SJCRH30 (cell line): ENCODE results near the gene FNIP2. TPM values are rescaled to one million over a fixed set of nuclear protein-coding genes. Genes with fewer than 3 reads are reported as not detected.
A peak's percentile ranks its signal among the peaks of the same experiment; 100 is the strongest.
"Not testable (repeated sequence)": the region's sequence is repeated elsewhere in the genome, so short reads cannot be mapped to it uniquely, and the experiment has no call there.

ENCODE experiments used
- DNase-seq, 2 experiments: peaks; one replicate each; pipeline ENCODE4 v3.0.0-alpha.2; 2015 to 2020
- H3K27ac ChIP-seq: fragments of 250-450 bp; sonication (Bioruptor Pico); 2 replicates; pipeline ENCODE4 v1.5.1; 2020; ENCODE audit warnings: mild to moderate bottlenecking, moderate library complexity
- H3K27me3 ChIP-seq: fragments of 250-450 bp; sonication (Bioruptor Pico); 2 replicates; pipeline ENCODE4 v1.5.1; 2020; ENCODE audit warnings: mild to moderate bottlenecking, moderate library complexity
- H3K36me3 ChIP-seq: fragments of 250-450 bp; sonication (Bioruptor Pico); 2 replicates; pipeline ENCODE4 v1.5.1; 2020; ENCODE audit warnings: mild to moderate bottlenecking, moderate library complexity
- H3K4me1 ChIP-seq: fragments of 250-450 bp; sonication (Bioruptor Pico); 2 replicates; pipeline ENCODE4 v1.5.1; 2020; ENCODE audit warnings: mild to moderate bottlenecking, moderate library complexity
- H3K4me3 ChIP-seq: fragments of 250-450 bp; sonication (Bioruptor Pico); 2 replicates; pipeline ENCODE4 v1.5.1; 2020; ENCODE audit warnings: mild to moderate bottlenecking, moderate library complexity
- H3K9me3 ChIP-seq: fragments of 250-450 bp; sonication (Bioruptor Pico); replicated peaks from 2 replicates; pipeline ENCODE4 v1.5.1; 2020; ENCODE audit warnings: mild to moderate bottlenecking, moderate library complexity
- total RNA-seq: library from RNA; depleted of rRNA; stranded (reverse); fragments of >200 nt; shearing (Covaris generic); gene quantifications from 2 replicates; pipeline ENCODE4 v1.2.3, GENCODE V29; 2014

FNIP2 gene
- total RNA-seq, 1 experiment from 2014 or later: 18.4 TPM

DNA sequence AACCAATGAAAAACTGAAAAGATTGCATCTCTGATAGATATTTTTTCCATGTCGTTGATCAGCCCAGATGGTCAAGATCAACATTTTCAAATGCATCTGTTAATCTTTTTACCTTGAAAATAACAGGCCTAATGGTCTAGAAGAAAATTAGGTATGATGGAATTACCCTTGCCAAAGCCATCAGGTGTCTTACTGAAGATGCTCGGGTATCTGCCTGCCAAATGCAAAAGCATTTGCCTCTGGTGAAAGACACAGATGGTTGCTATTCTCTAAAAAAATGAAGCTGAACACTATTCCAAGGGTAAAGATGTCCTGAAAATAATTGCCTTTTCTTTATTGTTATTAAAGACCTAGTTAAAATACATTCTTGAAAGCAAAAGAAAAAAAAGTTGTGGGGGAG lies 126.0 kb downstream of the FNIP2 start:
- Histone ChIP-seq H3K36me3 (no peaks in the 10 kb centered on the region), H3K27ac (no peak overlapping the region), H3K27me3 (no peaks in the 10 kb centered on the region), H3K4me3 (no peak overlapping the region), H3K9me3 (no peaks in the 10 kb centered on the region), H3K4me1 (no peaks in the 10 kb centered on the region)
- DNase-seq: no peak

DNA sequence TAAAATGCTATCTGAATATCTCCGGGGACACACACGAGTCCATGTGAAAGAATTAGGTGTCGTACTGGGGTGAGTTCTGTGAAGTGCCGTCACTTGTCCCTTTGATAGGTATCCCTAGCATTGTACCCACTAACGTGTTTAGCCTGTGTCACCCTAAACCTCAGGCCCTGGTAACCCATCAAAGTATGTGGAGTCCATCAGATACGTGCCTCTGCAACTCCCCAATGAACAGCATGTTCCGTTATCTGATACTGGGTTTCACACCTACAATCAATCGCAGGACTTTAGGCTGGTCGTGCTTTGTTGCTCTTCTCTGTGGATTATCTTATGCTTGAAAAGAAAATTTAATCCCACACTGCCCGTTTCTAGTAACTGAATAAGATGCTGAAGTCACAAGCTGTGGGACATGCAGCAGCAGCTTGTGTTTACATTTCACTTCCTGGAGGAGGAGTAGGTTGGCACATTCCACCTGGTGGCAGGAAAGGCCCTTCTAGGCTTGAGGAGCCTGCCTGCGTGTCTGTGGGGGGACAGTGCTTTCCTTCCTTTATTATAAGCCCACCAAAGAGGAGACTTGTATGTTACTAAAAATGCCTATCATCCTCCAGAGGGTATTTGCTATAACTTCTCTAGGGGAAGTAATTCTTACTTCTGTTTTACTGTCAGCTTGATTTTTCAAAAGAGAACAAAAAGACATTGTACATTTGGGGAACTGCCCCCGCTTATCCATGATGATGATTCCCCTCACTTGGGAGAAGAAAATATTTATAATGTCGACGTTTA lies 127.2 kb downstream of the FNIP2 start:
- no peak overlapping the region for H3K27ac ChIP-seq
- no peaks in the 10 kb centered on the region for H3K36me3 ChIP-seq
- no peak overlapping the region for H3K4me3 ChIP-seq
- H3K9me3 ChIP-seq: no peaks in the 10 kb centered on the region
- no peaks in the 10 kb centered on the region for H3K27me3 ChIP-seq
- no peak for DNase-seq
- H3K4me1 ChIP-seq: no peaks in the 10 kb centered on the region

DNA sequence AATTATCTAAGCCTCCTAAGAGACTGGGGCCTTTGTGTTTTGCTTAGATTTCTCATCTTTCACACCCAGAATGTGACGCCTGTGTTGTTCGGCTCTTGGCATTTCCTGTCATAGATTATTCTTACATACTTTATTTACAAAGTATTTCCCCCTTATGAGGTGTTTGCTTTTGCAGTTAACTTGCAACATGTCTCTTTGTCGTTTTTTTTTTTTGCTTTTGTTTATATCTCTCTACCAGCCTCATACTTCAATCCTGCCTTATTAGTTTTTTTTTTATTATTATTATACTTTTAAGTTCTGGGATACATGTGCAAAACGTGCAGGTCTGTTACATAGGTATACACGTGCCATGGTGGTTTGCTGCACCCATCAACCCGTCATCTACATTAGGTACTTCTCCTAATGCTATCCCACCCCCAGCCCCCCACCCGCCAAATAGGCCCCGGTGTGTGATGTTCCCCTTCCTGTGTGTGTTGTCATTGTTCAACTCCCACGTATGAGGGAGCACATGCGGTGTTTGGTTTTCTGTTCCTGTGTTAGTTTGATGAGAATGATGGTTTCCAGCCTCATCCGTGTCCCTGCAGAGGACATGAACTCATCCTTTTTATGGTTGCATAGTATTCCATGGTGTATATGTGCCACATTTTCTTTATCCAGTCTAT lies 127.9 kb downstream of the FNIP2 start:
- H3K4me3 ChIP-seq, H3K9me3 ChIP-seq, H3K36me3 ChIP-seq, H3K27ac ChIP-seq, H3K27me3 ChIP-seq, DNase-seq, H3K4me1 ChIP-seq: not testable (repeated sequence)

DNA sequence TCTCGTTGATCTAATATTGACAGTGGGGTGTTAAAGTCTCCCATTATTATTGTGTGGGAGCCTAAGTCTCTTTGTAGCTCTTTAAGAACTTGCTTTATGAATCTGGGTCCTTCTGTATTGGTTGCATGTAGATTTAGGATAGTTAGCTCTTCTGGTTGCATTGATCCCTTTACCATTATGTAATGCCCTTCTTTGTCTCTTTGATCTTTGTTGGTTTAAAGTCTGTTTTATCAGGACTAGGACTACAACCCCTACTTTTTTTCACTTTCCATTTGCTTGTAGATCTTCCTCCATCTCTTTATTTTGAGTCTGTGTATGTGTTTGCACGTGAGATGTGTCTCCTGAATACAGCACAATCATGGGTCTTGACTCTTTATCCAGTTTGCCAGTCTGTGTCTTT lies 131.6 kb downstream of the FNIP2 start:
- H3K9me3 ChIP-seq: not testable (repeated sequence)

DNA sequence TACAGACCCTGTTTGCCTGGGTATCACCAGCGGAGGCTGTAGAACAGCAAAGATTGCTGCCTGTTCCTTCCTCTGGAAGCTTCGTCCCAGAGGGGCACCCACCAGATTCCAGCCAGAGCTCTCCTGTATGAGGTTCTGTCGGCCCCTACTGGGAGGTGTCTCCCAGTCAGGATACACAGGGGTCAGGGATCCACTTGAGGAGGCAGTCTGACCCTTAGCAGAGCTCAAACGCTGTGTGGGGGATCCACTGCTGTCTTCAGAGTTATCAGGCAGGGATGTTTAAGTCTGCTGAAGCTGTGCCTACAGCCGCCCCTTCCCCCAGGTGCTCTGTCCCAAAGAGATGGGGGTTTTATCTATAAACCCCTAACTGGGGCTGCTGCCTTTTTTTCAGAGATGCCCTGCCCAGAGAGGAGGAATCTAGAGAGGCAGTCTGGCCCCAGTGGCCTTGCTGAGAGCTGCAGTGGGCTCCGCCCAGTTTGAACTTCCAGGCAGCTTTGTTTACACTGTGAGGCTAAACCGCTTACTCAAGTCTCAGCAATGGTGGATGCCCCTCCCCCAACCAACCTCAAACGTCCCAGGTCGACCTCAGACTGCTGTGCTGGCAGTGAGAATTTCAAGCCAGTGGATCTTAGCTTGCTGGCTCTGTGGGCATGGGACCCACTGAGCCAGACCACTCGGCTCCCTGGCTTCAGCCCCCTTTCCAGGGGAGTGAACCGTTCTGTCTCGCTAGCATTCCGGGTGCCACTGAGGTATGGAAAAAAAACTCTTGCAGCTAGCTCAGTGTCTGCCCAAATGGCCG lies 133.7 kb downstream of the FNIP2 start:
- H3K4me3 ChIP-seq, H3K36me3 ChIP-seq, H3K4me1 ChIP-seq, H3K27me3 ChIP-seq, H3K27ac ChIP-seq, H3K9me3 ChIP-seq: not testable (repeated sequence)
- peak in 1 of 2 experiments; percentile 1 for DNase-seq

More for the DNA sequence above, 131.6 kb downstream of the FNIP2 start:
- H3K27ac ChIP-seq, H3K4me1 ChIP-seq, H3K36me3 ChIP-seq, DNase-seq, H3K27me3 ChIP-seq, H3K4me3 ChIP-seq: not testable (repeated sequence)

DNA sequence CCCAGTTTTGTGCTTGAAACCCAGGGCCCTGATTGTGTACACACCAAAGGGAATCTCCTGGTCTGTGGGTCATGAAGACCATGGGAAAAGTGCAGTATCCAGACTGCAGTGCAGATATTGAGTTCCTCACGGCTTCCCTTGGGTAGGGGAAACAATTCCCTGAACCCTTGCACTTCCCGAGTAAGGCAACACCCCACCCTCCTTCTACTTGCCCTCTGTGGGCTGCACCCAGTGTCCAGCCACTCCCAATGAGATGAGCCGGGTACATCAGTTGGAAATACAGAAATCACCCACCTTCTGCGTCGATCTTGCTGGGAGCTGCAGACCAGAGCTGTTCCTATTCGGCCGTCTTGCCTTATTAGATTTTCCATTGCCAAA lies 134.2 kb downstream of the FNIP2 start:
- Histone ChIP-seq H3K27me3 (no peaks in the 10 kb centered on the region), H3K9me3 (no peaks in the 10 kb centered on the region), H3K4me1 (no peaks in the 10 kb centered on the region), H3K4me3 (no peak overlapping the region), H3K36me3 (no peaks in the 10 kb centered on the region), H3K27ac (no peak overlapping the region)
- no peak for DNase-seq

DNA sequence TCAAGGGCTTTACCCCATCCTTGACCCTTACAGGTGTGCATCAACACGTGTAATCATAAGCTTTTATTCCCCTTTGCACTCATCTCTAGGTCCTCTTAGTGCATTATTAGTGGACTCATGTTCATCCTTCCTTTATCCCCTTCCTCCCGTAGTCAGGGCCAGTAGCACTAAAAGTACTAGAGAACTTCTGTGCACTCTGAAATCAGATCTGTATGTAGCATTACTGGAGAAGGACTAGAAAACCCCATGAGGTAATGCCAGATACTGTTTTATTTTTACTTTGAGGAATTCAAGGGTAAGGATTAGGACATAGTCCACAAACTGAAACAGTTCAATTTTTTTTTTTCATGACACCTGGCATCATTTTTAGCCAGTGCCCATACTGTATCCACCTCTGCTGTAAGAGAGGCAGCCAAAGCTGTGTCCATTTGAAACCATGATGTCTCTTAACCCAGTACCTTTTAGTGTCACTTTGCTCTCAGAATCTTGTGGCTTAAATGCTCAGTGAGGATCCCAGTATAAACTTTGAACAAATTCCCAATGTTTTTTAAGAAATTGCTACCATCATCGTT lies 134.7 kb downstream of the FNIP2 start:
- Histone ChIP-seq H3K4me1 (no peaks in the 10 kb centered on the region), H3K27me3 (no peaks in the 10 kb centered on the region), H3K36me3 (no peaks in the 10 kb centered on the region), H3K4me3 (no peak overlapping the region), H3K27ac (no peak overlapping the region), H3K9me3 (no peaks in the 10 kb centered on the region)
- DNase-seq: no peak

DNA sequence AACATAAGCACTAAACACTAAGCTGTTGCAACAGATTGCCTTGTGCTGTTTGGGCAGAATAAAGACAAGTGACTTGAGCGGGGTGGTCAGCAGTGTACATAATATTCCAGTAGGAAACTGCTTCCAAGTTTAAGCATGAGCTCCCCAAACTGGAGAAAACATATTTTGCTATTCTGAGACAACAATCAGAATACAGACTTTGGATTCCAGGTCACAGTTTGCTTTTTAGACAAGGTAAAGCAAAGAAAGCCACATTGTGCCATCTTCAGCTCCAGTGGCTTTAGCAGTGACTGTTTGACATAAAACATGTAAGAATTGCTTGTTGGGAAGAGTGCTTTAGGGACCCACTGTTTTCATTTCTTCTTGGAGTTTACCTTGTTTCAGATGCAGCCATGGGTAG lies 136.0 kb downstream of the FNIP2 start:
- H3K4me3 ChIP-seq: no peak overlapping the region
- DNase-seq: no peak
- no peaks in the 10 kb centered on the region for H3K36me3 ChIP-seq
- no peaks in the 10 kb centered on the region for H3K4me1 ChIP-seq
- no peaks in the 10 kb centered on the region for H3K27me3 ChIP-seq
- no peak overlapping the region for H3K27ac ChIP-seq
- H3K9me3 ChIP-seq: no peaks in the 10 kb centered on the region

DNA sequence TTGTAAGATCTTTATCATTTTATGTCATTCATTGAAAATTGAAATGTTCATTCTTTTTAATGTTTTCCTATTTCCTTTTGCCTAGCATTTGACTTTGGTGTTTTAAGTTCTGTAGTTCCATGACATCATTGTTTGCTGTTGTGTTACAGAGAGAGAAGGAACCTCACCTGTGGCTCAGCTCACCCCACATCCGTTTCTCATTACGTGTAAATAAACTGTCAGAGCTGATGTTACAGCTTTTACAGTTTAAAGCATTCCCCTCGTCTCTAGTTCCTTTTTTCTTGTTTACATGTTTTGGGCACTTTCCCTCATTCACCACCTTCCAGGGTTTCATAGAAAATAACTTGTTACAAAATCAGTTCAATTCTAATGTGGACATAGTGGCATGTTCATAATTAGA lies 137.2 kb downstream of the FNIP2 start:
- Histone ChIP-seq H3K36me3 (no peaks in the 10 kb centered on the region), H3K27ac (no peak overlapping the region), H3K4me1 (no peaks in the 10 kb centered on the region), H3K27me3 (no peaks in the 10 kb centered on the region), H3K4me3 (no peak overlapping the region), H3K9me3 (no peaks in the 10 kb centered on the region)
- DNase-seq: no peak

DNA sequence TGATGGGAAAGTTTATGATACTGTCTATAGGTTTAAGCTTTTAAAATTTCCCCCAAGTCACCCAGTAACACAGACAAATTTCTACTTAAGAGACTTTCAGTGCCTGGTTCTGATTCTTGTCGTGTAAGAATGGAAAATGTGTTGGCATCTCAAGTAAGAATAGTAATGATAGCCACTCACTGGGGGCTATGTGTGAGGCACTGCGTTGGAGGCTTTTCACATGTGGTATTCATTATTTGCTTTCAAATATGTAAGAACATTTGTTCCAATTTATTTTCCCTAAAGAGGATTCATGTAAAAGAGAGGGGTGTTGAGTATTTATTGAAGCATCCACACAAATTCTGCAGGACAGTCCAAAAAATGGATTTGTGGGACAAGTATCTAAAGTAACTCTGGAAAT lies 143.6 kb downstream of the FNIP2 start:
- DNase-seq: no peak
- no peaks in the 10 kb centered on the region for H3K36me3 ChIP-seq

DNA sequence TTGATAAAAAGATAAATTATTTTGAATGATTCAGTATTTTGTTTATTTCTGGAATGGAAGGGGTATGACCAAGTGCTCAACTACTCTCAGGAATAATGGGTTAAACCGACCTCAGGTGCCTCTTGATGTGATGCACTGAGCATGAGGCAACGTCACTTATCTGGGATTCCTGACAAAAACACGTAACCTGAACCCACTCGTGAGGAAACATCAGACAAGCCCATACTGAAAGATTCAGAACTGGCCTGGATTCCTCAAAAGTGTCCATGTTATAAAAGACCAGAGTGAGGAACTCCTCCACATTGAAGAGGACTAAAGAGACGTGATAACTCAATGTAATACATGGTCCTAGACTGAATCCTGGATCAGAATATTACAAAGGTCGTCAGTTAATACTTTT lies 144.0 kb downstream of the FNIP2 start:
- no peaks in the 10 kb centered on the region for H3K4me1 ChIP-seq
- H3K4me3 ChIP-seq: no peak overlapping the region
- H3K9me3 ChIP-seq: no peaks in the 10 kb centered on the region
- no peaks in the 10 kb centered on the region for H3K36me3 ChIP-seq
- H3K27me3 ChIP-seq: no peaks in the 10 kb centered on the region
- DNase-seq: no peak
- no peak overlapping the region for H3K27ac ChIP-seq

More for the DNA sequence above, 143.6 kb downstream of the FNIP2 start:
- no peaks in the 10 kb centered on the region for H3K4me1 ChIP-seq
- no peak overlapping the region for H3K27ac ChIP-seq
- no peak overlapping the region for H3K4me3 ChIP-seq
- H3K9me3 ChIP-seq: no peaks in the 10 kb centered on the region
- no peaks in the 10 kb centered on the region for H3K27me3 ChIP-seq

DNA sequence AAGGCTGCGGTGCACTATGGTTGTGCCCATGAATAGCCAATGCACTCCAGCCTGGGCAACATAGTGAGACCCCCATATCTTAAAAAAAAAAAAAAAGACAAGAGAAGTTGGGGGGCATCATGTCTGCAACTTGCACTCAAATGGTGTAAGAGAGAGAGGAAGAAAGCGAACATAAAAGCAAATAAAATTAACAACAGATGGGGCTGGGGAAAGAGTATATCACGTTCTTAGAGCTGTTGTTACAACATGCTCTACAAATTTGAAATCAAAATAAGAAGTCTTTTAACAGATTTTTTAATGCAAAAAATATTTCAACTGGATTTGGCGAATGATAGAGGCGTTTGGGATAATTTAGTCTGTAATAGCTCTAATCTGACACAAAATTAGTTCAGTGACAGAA lies 144.9 kb downstream of the FNIP2 start:
- H3K4me3 ChIP-seq: no peak overlapping the region
- H3K36me3 ChIP-seq: no peaks in the 10 kb centered on the region
- no peak for DNase-seq
- no peaks in the 10 kb centered on the region for H3K4me1 ChIP-seq
- H3K27me3 ChIP-seq: no peaks in the 10 kb centered on the region
- no peaks in the 10 kb centered on the region for H3K9me3 ChIP-seq
- no peak overlapping the region for H3K27ac ChIP-seq

DNA sequence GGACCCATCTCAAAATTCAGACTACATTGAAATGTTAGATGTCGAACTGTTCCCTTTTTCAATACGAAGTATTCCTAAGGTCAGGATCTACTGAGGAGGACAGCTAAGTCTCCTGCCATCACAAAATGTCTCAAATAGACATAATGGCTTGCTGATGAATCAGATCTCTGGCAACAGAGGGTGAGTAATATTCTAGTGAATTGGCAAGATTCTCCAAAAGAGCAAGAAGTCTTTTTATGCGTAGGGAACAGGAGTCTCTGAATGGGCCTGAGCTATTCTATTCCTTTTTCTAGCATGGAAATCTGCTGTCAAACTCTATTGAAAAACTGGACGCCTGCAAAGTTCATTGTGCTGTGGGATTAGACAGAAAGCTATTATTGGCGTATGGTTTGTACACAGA lies 145.4 kb downstream of the FNIP2 start:
- no peaks in the 10 kb centered on the region for H3K36me3 ChIP-seq
- no peaks in the 10 kb centered on the region for H3K9me3 ChIP-seq
- no peak overlapping the region for H3K27ac ChIP-seq
- no peaks in the 10 kb centered on the region for H3K27me3 ChIP-seq
- DNase-seq: no peak
- H3K4me3 ChIP-seq: no peak overlapping the region
- H3K4me1 ChIP-seq: no peaks in the 10 kb centered on the region

DNA sequence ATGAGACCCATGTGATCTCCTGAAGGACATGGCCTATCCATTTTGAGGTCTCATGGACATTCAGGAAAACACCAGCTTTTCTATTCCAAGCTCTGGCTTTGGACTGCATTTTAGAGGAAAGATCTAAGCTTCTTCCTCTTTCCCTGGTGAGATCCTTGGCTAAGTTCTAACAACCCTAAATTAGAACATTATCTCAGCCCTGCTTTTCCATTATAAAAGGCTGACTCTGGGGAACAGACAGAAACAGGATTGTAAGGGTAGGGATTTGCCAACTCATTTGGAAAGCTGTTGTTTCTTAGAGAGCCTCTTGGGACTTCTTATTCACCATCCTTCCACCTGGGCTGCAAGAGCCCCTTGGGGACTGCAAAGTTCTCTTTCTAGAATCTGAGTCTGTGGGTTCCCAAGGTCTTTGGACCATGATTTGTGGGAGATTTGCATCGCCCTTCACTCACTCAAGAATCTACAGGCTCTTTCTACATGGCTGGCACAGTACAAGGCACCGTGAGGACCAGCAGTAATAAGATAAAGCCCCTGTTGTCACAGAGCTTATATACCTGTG lies 146.9 kb downstream of the FNIP2 start:
- no peaks in the 10 kb centered on the region for H3K4me1 ChIP-seq
- no peaks in the 10 kb centered on the region for H3K27me3 ChIP-seq
- no peaks in the 10 kb centered on the region for H3K36me3 ChIP-seq
- no peaks in the 10 kb centered on the region for H3K9me3 ChIP-seq
- no peak overlapping the region for H3K4me3 ChIP-seq
- no peak overlapping the region for H3K27ac ChIP-seq
- no peak for DNase-seq
